Measurements from ENCODE around the gene BCAS3. TPM values are rescaled to one million over a fixed set of nuclear protein-coding genes. Genes with fewer than 3 reads are reported as not detected.

The BCAS3 gene
- total RNA-seq, 2 donors from 2014 or later = 12.0 to 15.6 TPM

DNA sequence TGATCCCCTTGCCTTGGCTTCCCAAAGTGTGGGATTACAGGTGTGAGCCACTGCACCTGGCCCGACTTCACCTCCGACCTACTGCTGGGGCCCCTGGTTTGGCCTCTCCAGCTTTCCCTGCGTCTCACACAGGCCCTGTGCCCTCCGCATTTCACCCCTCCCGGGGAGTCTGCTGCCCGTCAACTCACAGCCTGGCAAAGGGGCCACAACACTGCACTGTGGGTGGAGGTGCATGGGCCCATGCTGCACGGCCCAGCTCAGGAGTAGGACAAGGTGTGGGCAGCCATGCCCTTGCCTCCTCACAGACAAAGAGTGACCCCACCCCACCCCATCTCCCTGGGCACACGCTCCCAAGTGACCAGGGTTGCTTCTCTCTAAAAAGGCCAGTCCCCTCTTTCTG lies 709.4 kb downstream of the BCAS3 start:
- Histone ChIP-seq H3K4me1 (peaks cover 0 to 11% of the 10 kb centered on the region in 2 donors), H3K27me3 (no peaks in the 10 kb centered on the region), H3K36me3 (no peaks in the 10 kb centered on the region), H3K4me3 (no peak overlapping the region), H3K27ac (no peak overlapping the region), H3K9me3 (no peaks in the 10 kb centered on the region)
- TF ChIP-seq, protein P1, sequence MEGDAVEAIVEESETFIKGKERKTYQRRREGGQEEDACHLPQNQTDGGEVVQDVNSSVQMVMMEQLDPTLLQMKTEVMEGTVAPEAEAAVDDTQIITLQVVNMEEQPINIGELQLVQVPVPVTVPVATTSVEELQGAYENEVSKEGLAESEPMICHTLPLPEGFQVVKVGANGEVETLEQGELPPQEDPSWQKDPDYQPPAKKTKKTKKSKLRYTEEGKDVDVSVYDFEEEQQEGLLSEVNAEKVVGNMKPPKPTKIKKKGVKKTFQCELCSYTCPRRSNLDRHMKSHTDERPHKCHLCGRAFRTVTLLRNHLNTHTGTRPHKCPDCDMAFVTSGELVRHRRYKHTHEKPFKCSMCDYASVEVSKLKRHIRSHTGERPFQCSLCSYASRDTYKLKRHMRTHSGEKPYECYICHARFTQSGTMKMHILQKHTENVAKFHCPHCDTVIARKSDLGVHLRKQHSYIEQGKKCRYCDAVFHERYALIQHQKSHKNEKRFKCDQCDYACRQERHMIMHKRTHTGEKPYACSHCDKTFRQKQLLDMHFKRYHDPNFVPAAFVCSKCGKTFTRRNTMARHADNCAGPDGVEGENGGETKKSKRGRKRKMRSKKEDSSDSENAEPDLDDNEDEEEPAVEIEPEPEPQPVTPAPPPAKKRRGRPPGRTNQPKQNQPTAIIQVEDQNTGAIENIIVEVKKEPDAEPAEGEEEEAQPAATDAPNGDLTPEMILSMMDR (IDR thresholded peaks at IDR 0.05) = no peak
- DNase-seq (ENCODE audit: low spot score) = no peak

DNA sequence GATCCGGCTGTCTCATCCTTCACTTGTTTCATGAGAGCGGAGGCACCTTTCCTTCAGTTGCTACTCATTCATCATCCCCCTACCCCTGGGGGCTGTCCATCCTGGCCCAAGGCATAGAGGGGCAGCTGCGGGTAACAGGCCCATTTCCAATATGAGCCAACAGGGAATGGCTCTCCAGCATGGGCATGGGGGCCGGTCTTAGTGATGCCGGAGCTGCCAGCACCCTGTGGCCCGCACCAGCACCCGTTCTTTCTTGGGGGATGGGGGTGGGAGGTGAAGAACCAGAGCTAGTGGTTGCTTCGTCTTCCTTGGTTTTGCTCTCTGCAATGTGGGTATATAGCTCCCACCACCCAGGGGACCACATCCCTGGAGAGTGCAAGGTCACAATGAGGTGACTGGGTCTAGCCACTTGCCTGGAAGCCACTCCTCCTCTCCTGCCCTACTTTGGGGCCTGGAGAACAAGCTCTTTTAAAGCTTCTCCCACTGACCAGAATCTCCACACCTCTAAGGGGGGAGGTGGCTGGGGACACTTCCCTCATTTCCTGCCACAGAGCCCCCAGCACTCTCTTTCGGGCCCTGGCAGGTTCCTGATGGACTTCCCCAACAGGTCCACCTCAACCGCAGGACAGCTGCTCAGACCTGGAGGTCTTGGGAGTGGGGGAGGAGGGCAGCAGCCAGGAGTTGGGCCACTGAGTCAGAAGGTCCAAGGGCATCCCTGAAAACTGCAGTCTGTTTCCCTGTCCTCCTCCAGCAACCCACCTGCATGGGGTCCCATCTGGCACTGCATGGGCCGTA lies 710.1 kb downstream of the BCAS3 start:
- Histone ChIP-seq H3K9me3 (no peaks in the 10 kb centered on the region), H3K27ac (no peak overlapping the region), H3K27me3 (no peaks in the 10 kb centered on the region), H3K36me3 (no peaks in the 10 kb centered on the region), H3K4me1 (peaks cover 0 to 11% of the 10 kb centered on the region in 2 donors), H3K4me3 (no peak overlapping the region)
- TF ChIP-seq, protein P1 (IDR thresholded peaks at IDR 0.05) = no peak
- DNase-seq (ENCODE audit: low spot score) = no peak

DNA sequence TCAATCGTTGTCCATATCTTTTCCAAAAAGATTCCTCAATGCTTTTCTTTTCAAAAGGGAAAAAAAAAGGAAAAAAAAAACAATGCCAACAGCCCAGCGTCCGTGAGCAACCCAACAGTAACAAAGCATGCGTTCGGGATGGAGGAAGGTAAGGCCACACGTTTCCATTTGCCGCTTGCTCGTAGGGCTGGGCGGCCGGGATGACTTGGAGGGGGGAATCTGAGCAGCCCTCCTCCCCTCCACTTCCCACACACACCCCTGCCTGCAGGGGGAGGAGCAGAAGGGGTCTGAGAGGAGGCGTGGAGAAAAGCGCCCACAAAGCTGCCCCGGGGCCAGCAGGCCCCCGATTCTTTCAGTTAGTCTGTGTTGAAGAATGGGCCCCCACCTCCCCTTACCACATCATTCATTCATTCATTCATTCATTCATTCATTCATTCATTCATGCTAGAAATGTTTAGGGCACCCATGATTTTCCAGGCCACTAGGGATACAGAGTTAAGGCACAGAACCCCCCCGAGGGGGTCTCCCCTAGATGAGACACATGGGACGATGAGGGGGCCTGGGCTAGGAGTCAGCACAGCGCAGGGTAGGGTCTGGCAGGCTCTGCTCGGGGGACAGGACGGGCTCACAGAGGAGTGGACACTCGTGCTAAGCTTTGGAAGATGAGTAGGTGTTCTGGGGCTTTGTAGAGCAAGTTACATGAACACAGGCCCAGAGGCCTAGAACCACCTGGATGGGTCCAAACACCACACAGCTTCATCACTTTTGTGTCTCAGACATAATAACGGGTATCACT lies 711.1 kb downstream of the BCAS3 start:
- peaks cover 0 to 11% of the 10 kb centered on the region in 2 donors for H3K4me1 ChIP-seq
- H3K4me3 ChIP-seq = no peak overlapping the region
- no peaks in the 10 kb centered on the region for H3K27me3 ChIP-seq
- H3K27ac ChIP-seq = no peak overlapping the region
- no peaks in the 10 kb centered on the region for H3K9me3 ChIP-seq
- no peak for DNase-seq (ENCODE audit: low spot score)
- TF ChIP-seq, protein P1 (IDR thresholded peaks at IDR 0.05) = no peak
- no peaks in the 10 kb centered on the region for H3K36me3 ChIP-seq

- no peak for DNase-seq (ENCODE audit: low spot score)
- Histone ChIP-seq H3K27me3 (no peaks in the 10 kb centered on the region), H3K4me3 (no peak overlapping the region), H3K9me3 (no peaks in the 10 kb centered on the region), H3K36me3 (no peaks in the 10 kb centered on the region), H3K27ac (no peak overlapping the region), H3K4me1 (peaks cover 0 to 11% of the 10 kb centered on the region in 2 donors)
- TF ChIP-seq, protein P1 (IDR thresholded peaks at IDR 0.05) = peak; percentile 84 to 93
These were observed 712.2 kb downstream of the BCAS3 start for GRCh38 chr17:61389670-61390478.

GRCh38 chr17:61390479-61390791 lies 712.8 kb downstream of the BCAS3 start:
- Histone ChIP-seq H3K4me3 (no peak overlapping the region), H3K27ac (no peak overlapping the region), H3K9me3 (no peaks in the 10 kb centered on the region), H3K27me3 (no peaks in the 10 kb centered on the region), H3K4me1 (peaks cover 0 to 11% of the 10 kb centered on the region in 2 donors), H3K36me3 (no peaks in the 10 kb centered on the region)
- TF ChIP-seq, protein P1 (IDR thresholded peaks at IDR 0.05) = no peak
- no peak for DNase-seq (ENCODE audit: low spot score)
